GM19467 (cell line): Measurements from ENCODE around the gene SPI1.

ENCODE experiments used
- ATAC-seq: cut with Tn5 transposase; IDR thresholded peaks from one replicate; pipeline ENCODE4 v1.9.1; 2021; ENCODE audit warnings: mild to moderate bottlenecking, moderate library complexity; ENCODE audit not compliant: unreplicated experiment

The SPI1 gene

GRCh38 chr11:47389577-47390421, 11.5 kb upstream of the SPI1 start:
- ATAC-seq: no peak

GRCh38 chr11:47388697-47389576, 10.6 kb upstream of the SPI1 start:
- ATAC-seq: no peak

DNA sequence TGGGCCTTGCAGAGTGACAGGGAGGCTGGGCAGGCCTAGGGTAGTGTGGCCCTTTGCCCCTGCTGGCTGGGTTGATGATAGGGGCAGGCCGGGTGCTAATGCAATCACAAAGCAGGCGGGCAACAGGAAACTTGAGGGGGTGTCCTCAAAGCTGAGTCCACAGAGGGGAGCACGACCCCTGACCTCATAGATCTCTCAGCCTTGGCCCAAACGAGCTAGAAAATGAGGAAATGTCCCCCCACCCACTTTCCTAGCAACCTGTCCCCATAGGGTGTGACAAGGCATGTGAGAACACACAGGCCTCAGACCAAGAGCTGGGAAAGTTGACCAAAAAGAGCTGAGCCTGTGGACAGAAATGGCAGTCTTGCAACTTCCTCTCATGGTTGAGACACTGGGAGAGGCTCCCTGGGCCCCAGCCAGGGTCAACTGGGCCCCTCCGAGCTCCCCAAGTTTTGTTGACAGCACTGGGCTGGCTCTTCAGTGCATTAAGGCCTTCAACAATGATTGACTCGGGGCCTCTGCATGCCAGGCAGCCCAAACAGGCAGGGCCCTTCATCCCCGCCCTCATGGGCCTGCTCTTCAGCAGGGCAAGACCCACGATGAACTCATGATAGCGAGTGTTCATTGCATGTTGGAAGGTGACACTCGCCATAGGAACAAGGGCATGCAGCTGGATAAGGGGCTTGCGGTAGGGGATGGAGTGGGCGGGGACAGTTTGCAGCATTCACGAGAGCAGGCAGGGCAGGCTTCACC, 9.8 kb upstream of the SPI1 start:
- no peak for ATAC-seq

DNA sequence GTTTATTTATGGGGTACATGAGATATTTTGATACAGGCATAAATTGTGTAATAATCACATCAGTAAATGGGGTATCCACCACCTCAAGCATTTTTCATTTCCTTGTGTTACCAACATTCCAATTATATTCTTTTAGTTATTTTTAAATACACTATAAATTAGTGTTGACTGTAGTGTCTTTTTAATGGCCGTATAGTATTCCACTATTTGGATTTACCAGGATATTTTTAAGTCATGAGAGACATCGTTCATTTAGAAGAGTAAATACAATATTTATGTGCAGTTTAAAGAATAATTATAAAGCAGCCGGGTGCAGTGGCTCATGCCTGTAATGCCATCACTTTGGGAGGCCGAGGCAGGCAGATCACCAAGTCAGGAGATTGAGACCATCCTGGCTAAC, 6.2 kb upstream of the SPI1 start:
- no peak for ATAC-seq

DNA sequence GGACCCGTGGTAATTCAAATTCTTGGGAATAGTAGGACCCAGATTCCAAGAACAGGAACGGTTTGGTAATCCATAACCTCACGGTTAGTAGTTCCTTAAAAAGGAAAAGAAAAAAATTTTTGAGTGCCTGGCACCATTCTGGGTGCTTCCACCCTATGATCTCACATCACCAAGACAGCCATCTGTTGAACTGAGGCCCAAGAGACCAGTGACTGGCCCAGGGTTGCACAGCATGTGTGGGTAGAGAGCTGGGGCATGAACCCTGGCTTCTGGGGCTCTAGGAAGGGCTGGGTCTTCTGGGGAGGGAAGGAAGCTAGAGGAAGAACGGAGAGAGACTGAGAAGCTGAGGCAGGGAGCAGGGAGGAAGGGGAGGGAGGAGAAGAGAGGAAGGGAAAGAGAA, 4.7 kb upstream of the SPI1 start:
- no peak for ATAC-seq

DNA sequence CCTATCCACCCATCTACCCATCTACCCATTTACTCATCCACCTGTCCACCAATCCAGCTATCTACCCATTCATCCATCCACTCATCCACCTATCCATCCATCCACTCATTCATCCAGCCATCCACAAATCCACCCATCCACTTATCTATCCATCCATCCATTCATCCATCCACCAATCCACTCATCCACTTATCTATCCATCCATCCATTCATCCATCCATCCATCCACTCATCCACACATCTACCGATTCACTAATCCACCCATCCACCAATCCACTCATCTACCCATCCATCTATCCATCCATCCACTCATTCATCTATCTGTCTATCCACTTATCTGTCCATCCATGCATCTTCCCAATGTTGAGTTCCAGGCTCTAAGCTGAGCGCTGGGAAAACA, 1.7 kb upstream of the SPI1 start:
- no peak for ATAC-seq

DNA sequence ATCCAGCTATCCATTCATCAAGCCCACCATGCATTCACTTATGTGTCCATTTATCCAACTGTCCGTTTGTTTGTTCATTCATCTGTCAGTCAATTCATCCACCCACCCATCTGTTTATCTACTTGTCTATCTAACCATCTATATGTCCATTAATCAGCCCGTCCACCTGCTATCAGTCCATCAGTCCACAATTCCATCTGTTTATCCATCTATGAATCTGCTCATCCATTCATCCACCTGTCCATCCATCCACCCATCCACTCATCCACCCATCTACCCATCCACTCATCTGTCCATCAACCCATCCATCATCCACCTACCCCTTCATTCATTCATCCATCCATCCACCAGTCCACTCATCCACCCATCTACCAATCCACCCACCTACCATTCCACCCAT, 970 bp upstream of the SPI1 start:
- no peak for ATAC-seq

- ATAC-seq: peak; percentile 1
Measured at GRCh38 chr11:47378836-47379170, 456 bp upstream of the SPI1 start.

DNA sequence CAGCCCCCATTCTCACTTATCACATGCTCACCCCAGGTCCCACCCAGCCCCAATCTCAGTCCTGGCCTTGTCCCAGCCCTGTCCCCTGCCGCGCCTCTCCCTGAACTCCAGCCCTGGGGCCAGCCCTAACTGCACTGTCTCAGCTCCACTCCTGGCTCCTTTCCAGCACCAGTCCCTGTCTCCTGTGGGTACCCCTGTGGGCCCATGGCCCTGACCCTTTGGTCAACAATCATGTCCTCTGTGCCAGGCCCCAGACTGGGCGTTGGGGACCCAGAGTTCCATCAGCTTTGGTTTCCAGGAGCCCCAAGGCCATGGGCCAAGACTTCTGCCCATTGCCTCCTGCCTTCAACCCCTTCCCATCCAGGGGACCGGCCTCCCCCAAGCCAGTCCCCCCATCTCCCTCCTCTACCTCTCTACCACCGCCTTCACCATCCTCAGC, 757 bp downstream of the SPI1 start:
- ATAC-seq: no peak

DNA sequence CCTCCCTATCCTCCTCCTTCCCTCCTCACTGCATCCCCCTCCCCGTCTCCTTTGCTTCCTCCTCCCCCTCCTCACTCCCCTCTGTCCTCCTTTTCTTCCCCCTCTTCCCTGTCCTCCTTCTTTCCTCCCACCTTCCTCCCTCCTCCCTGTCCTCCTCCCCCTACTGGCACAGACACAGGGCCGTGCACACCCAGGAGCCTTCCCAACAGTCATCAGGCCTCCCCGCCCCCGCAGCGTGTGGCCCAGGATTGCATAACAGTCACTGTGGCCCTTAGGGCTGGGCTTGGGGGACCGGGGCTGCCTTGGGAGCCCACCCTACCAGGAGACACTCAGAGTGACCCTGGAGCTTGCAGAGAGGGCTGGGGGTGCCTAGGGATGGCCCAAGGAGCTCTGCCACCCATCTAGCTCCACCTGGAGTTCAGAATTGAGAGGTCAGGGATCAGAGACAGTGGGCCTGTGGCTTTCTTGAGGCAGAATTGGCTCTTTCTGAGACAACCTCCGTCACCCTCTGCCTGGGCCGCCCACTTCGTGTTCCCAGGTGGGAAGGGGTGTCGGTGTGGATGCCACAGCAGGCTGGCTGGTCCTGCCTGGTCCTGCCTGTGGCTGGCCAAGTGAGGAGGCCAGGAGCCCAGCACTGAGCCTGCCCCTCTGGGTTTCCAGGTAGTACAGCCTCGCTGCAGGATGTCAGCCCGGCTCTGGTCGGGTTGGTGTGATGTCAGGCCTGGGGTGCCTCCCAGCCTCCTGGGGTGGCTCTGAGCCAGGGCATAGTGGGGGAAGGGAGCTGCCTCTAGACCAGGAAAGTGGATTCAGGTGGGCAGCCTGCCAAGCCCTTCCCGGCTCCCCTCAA, 1.6 kb downstream of the SPI1 start:
- ATAC-seq: no peak

- ATAC-seq: no peak
Measured at GRCh38 chr11:47376107-47376524, 2.2 kb downstream of the SPI1 start.

- ATAC-seq: no peak
Measured at GRCh38 chr11:47375546-47376085, 2.7 kb downstream of the SPI1 start.

- ATAC-seq: no peak
Measured at GRCh38 chr11:47375020-47375419, 3.3 kb downstream of the SPI1 start.

- ATAC-seq: no peak
Measured at GRCh38 chr11:47374720-47375019, 3.7 kb downstream of the SPI1 start.

GRCh38 chr11:47373876-47374719, 4.2 kb downstream of the SPI1 start:
- no peak for ATAC-seq

- no peak for ATAC-seq
Measured at GRCh38 chr11:47372422-47372821, 5.9 kb downstream of the SPI1 start.

DNA sequence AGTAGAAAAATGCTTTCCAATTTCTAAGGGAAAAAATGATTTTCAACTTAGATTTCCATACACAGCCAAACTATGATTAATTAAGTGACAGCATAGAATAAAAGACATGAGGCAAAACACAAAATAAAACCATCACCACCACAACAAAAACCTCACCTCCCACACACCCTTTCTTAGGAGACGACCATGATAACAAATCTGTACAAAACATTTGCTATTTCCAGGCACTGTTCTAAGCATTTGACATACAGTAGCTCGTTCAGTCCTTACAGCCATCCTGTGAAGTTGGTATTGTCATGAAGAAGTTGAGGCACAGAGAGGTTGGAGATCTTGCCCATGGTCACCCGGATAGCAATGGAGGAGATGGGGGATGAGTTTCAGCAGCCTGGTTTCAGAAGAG, 8.7 kb downstream of the SPI1 start:
- no peak for ATAC-seq

DNA sequence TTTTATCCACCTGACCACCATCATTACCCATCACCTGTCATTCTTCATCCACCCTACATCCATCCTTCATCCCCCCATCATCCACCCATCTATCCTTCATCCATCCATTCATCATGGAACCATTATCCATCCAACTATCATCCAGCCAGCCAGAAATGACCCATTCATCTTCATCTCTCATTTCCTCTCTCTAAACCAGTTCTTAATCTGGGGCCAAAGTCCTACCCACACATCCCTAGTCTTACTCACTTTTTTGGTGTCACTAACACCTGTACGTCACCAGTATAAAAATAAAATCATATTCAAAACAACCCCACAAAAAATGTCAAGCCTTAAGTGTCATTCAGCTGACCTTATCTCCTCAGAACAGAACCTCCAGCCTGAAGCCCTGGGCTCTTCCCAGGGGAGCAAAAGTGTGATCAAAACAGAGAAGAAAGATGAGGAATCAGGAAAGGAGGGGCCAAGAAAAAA, 12.3 kb downstream of the SPI1 start:
- ATAC-seq: no peak

- no peak for ATAC-seq
Measured at GRCh38 chr11:47361419-47361818, 16.9 kb downstream of the SPI1 start.
